UCSD-AML1 (cell line): ENCODE measurements around the gene CRYBG1.

Experiments
- DNase-seq: peaks from one replicate; lab custom pipeline; 2025; ENCODE audit not compliant: unreplicated experiment; lab: John Stamatoyannopoulos, UW

Gene CRYBG1

GRCh38 chr6:106522562-106523250 lies 162.2 kb downstream of the CRYBG1 start:
- DNase-seq: no peak

DNA sequence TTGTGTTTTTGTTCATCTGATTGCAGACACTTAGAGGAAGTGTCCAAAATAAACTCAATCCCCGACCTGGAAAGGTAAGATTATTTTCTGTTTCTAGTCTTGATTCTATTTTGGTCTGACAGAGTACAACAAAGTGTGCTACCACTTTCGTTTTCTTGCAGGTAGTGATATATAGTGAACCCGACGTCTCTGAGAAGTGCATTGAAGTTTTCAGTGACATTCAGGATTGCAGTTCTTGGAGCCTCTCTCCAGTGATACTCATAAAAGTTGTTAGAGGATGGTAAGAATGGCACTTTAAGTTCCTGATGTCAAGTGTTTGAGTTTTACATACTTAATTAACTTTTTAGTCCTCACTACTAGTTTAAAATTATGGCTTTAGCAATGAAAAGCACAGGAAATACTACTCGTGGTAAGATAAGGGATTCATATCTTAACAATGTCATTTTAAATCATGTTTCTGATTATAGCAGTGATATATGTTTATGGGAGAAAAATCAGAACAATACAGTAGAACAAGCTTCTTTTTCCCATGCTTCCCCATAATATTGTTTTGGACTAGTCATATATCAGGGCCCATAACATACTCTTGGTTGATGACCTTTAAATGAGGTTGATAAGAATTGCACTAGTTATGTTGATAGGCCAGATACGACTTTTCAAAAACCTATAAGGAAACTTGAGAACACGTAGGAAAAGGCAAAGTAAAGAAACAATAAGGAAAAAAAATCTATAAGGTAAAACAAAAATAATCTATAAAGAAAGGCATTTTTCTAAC lies 164.8 kb downstream of the CRYBG1 start:
- no peak for DNase-seq

GRCh38 chr6:106525882-106526275 lies 165.4 kb downstream of the CRYBG1 start:
- no peak for DNase-seq

- DNase-seq: no peak
These were observed 166.6 kb downstream of the CRYBG1 start for GRCh38 chr6:106527117-106527516.

- no peak for DNase-seq
These were observed 167.5 kb downstream of the CRYBG1 start for GRCh38 chr6:106527979-106528378.

GRCh38 chr6:106528521-106528920 lies 168.0 kb downstream of the CRYBG1 start:
- no peak for DNase-seq

GRCh38 chr6:106529438-106529837 lies 168.9 kb downstream of the CRYBG1 start:
- DNase-seq: no peak

GRCh38 chr6:106530026-106530425 lies 169.5 kb downstream of the CRYBG1 start:
- DNase-seq: no peak

- no peak for DNase-seq
These were observed 170.0 kb downstream of the CRYBG1 start for GRCh38 chr6:106530502-106530901.

DNA sequence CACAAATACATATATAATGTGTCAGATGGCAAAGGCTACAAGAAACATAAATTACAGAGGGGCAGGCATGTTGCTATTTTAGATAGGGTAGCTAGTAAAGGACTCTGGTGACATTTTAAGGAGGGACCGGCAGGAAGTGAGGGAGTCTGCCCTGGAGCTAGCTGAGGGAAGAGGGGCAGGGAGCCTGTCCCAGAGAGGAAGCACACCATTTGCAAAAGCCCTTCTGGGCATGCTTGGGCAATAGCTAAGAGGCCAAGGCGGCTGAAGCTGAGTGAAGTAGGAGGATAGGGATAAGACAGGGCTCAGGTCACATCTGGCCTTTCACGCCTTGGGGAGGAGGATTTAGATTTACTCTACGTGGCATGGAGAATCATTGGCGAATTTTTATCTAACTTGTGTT lies 172.5 kb downstream of the CRYBG1 start:
- peak; percentile 31 for DNase-seq

DNA sequence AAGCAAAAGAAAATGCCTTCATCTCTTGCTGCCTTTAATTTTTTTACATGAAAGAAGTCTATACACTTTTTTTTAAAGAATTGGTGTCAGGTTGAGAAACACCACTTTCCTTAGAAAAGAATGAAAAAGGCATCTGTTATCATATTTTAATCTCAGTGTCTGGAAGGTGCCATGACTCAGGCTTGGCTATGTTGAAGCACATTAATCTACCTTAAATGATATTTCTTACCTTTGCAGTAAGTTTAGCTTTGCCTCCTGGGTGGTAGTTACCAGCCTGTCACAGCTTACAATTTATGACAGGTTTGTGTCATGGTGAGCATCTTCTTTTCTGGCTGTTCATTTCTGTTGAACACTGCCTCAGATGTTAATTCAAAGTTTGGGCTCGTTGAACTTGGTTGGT lies 173.5 kb downstream of the CRYBG1 start:
- no peak for DNase-seq

GRCh38 chr6:106534564-106534982 lies 174.1 kb downstream of the CRYBG1 start:
- DNase-seq: no peak

DNA sequence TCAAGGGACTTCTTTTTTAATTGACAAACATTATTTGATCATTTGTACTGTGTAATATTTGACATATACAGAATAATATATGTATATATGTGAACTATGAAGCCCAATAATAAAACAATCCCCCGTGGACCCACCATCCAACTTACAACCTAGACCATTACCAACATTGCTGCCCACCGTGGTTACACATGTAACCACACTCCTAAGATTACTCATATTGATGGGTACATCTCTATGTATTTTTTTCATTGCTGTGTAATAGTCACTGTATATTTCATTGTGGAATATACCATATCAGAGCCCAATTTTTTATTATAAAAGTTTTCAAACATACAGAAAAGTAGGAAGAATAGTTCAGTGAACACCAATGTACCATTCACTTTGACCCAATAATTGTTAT lies 174.5 kb downstream of the CRYBG1 start:
- DNase-seq: no peak

GRCh38 chr6:106536357-106536756 lies 175.8 kb downstream of the CRYBG1 start:
- no peak for DNase-seq

GRCh38 chr6:106536851-106537250 lies 176.3 kb downstream of the CRYBG1 start:
- no peak for DNase-seq

DNA sequence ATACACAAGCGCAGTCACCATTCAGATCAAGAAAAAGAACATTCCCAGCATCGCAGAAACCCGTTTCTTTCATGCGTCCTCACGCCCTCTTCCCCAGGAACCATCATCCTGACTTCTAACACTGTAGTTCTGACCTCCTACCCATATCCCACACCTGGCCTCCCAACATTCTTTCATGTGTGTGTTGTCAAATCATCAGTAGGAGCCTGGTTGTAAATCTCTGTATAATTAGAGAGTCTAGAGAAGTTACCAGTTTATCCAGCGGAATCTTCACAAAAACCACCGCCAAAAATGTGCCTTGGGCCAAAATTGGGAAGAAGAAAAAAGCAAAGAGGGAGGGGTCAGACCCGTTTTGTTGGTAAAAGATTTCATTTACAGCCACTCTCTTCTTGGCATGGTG lies 177.1 kb downstream of the CRYBG1 start:
- DNase-seq: no peak

DNA sequence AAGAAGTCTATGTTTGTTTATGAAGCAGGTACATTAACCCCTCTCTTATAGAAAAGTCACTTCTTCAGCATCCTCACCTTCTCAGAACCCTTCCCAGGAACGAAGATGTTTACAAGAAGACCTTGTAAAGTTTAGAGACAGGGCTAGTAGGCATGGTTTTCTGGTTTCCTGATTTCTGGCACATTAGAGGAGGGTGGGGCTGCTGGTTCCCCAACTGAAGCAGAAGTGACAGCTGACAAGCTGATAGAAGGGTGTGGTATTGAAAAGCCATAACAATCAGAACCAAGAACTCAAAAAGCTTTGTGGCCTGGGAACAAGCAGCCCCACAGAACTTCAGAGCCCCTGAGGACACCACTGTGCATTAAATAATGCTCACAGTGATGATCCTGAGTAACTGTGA lies 177.6 kb downstream of the CRYBG1 start:
- no peak for DNase-seq

DNA sequence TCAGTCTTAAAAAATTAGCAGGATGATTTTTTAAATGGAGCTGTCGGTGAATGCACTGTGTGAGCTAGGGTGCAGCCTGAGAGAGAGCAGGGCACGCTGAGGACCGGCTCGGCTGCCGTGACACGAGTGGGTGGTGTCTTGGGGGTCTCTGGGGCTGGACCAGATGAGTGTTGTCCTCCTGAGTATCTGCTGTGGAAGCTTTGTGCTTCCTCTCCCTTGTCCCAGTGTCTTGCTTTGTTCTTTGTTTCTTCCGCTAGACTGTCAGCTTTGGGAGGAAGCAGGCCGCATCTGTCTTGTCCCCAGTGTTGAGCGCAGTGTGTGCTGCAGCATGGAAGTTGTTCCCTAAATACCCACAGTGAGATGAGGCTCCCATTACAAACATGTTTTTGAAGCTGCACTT lies 179.4 kb downstream of the CRYBG1 start:
- no peak for DNase-seq

DNA sequence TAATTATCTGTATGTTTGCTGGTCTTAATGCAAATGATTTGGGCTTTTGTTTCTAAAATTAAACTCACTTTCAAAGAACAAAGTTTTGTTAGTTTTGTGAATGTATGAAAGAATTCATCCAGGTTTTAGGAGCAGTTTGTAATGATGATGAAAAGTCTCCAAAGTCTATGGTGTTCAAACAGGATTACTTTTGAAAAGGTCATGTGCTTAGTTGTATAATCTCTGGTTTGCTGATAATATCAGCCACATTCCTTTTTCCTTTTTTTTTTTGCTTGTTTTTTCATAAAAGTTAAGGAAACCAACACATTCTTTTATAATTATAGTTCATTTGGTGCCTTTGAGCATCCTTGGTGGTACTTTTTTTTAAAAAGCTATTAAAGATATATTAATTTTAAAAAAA lies 179.9 kb downstream of the CRYBG1 start:
- DNase-seq: no peak

DNA sequence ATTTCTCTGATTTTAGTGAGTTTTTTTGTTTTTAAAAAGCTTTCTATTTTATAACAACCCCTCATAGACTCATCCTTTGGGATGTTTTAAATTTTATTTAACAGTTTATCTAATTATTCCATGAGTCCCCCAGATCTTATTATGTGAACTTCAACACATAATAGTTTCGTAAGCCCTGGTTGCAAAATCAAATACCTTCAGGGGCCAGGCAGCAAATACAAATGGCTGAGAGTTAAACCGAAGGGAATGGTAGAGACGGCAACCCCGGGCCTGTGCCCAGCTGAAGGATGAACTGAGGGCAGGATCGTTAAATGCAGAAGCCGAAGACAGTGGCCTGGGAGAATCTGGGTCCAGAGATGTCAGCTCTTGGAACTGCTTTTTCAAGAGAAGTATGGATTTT lies 180.4 kb downstream of the CRYBG1 start:
- DNase-seq: no peak

GRCh38 chr6:106546261-106546690 lies 185.8 kb downstream of the CRYBG1 start:
- no peak for DNase-seq

GRCh38 chr6:106546691-106547414 lies 186.3 kb downstream of the CRYBG1 start:
- no peak for DNase-seq
